K562 (cell line): Measurements from ENCODE around the gene INHA. TPM values are rescaled to one million over a fixed set of nuclear protein-coding genes. Genes with fewer than 3 reads are reported as not detected.

ENCODE experiments used
- ATAC-seq: fragments of 200-7000 bp; cut with Tn5 transposase; 3 replicates; pipeline ENCODE4 v1.9.1; 2020; ENCODE audit warnings: moderate library complexity
- BruUV-seq: library from RNA; stranded (reverse); fragments of 400-500 nt; replicated peaks from 2 replicates; lab custom pipeline; 2021; lab: Mats Ljungman, UMichigan
- CTCF ChIA-PET: fragments of 300-600 bp; formaldehyde crosslinking; extraction: SDS; loops from one replicate; lab custom pipeline; 2021; ENCODE audit warnings: low intra/inter-chr PET ratio; lab: Yijun Ruan, JAX
- POLR2A ChIA-PET: fragments of 300-600, 350-650 bp; sonication (Branson Sonifier 250); formaldehyde crosslinking; extraction: SDS; loops from one replicate; lab custom pipeline; 2021; ENCODE audit warnings: antibody characterized with exemption, inconsistent platforms; lab: Yijun Ruan, JAX
- DNase-seq, 4 experiments: peaks; one replicate each; pipeline versions ENCODE4 v3.0.0 to v3.0.0-alpha.2; 2011 to 2018; ENCODE audit warnings: low spot score in 3 of 4, mixed read lengths in 3 of 4; ENCODE audit errors: extremely low read depth in 1 of 4
- FAIRE-seq: peaks from 2 replicates; lab custom pipeline; 2011; peaks lifted over from hg19 to GRCh38; lab: Jason Lieb, UNC
- H2AFZ ChIP-seq: 2 replicates; pipeline ENCODE4 v1.6.0; 2011; ENCODE audit warnings: low read depth, low read length, control low read depth, inconsistent platforms
- H3K27ac ChIP-seq: fragments of 200-600 bp; 3 replicates; pipeline ENCODE4 v1.8.0; 2011; ENCODE audit warnings: low read depth, mild to moderate bottlenecking, control low read depth, inconsistent platforms, low read length, moderate library complexity, mixed read lengths; ENCODE audit errors: extremely low read depth
- H3K27me3 ChIP-seq, 2 experiments: fragments of 300-600 bp in 1 of 2; 2 replicates in 1 of 2; 3 replicates in 1 of 2; pipeline versions ENCODE4 v1.6.0 to v1.8.0; 2011; ENCODE audit warnings: inconsistent platforms in 2 of 2, low read length in 2 of 2, mild to moderate bottlenecking in 1 of 2, mixed read lengths in 1 of 2, moderate library complexity in 1 of 2; ENCODE audit not compliant: control insufficient read depth in 2 of 2, insufficient read depth in 2 of 2
- H3K36me3 ChIP-seq: fragments of 300-600 bp; 3 replicates; pipeline ENCODE4 v1.8.0; 2011; ENCODE audit warnings: mild to moderate bottlenecking, low read length, inconsistent platforms; ENCODE audit not compliant: control insufficient read depth, insufficient read depth
- H3K4me1 ChIP-seq, 2 experiments: fragments of 200-600 bp in 1 of 2; replicated peaks in 1 of 2; 2 replicates in 1 of 2; 3 replicates in 1 of 2; pipeline versions ENCODE4 v1.5.1 to v1.8.0; 2011; ENCODE audit warnings: inconsistent platforms in 2 of 2, low read length in 2 of 2, mild to moderate bottlenecking in 1 of 2, mixed read lengths in 1 of 2, moderate library complexity in 1 of 2; ENCODE audit not compliant: control insufficient read depth in 2 of 2, insufficient read depth in 2 of 2
- H3K4me2 ChIP-seq: 2 replicates; pipeline ENCODE4 v1.6.1; 2011; ENCODE audit warnings: low read length, control low read depth, inconsistent platforms, mixed read lengths; ENCODE audit not compliant: insufficient read depth
- H3K4me3 ChIP-seq: fragments of 200-600 bp; sonication (generic), shearing (Covaris generic); 2 replicates; pipeline ENCODE4 v1.5.1; 2016; ENCODE audit warnings: control low read depth, inconsistent platforms
- H3K79me2 ChIP-seq: fragments of 200-600 bp; 3 replicates; pipeline ENCODE4 v1.8.0; 2011; ENCODE audit warnings: low read length, inconsistent platforms; ENCODE audit not compliant: control insufficient read depth, insufficient read depth
- H3K9ac ChIP-seq, 2 experiments: 2 replicates each; pipeline versions ENCODE4 v1.6.0 to v1.6.1; 2011; ENCODE audit warnings: low read depth in 2 of 2, low read length in 2 of 2, control low read depth in 1 of 2, inconsistent platforms in 1 of 2, mild to moderate bottlenecking in 1 of 2, mixed read lengths in 1 of 2; ENCODE audit not compliant: insufficient read depth in 1 of 2
- H3K9me1 ChIP-seq: one replicate; pipeline ENCODE4 v1.6.0; 2011; ENCODE audit warnings: inconsistent platforms, mild to moderate bottlenecking, low read length, moderate library complexity; ENCODE audit not compliant: control insufficient read depth, insufficient read depth
- H3K9me3 ChIP-seq: replicated peaks from 2 replicates; pipeline ENCODE4 v1.5.1; 2011; ENCODE audit warnings: low read depth, low read length, inconsistent platforms; ENCODE audit not compliant: control insufficient read depth, insufficient read depth
- H4K20me1 ChIP-seq: replicated peaks from 2 replicates; pipeline ENCODE4 v1.6.1; 2011; ENCODE audit warnings: low read length, inconsistent platforms, mixed read lengths; ENCODE audit not compliant: control insufficient read depth, insufficient read depth
- DDX20 ChIP-seq: fragments of 450-650 bp; IDR thresholded peaks from 2 replicates; pipeline ENCODE4 v1.6.1; 2016; ENCODE audit warnings: missing genetic modification characterization, low read depth, mild to moderate bottlenecking, missing compliant biosample characterization, moderate library complexity
- EGR1 ChIP-seq: fragments of 450-650 bp; conservative IDR thresholded peaks from 2 replicates; pipeline ENCODE4 v1.6.1; 2017; ENCODE audit warnings: mild to moderate bottlenecking
- KLF13 ChIP-seq: fragments of 450-650 bp; IDR thresholded peaks from 2 replicates; pipeline ENCODE4 v1.6.1; 2016; ENCODE audit warnings: missing genetic modification characterization, low read depth, mild to moderate bottlenecking, missing compliant biosample characterization, moderate library complexity, borderline replicate concordance
- RREB1 ChIP-seq: fragments of 250-450 bp; sonication (Bioruptor Pico); IDR thresholded peaks from 2 replicates; pipeline ENCODE4 v1.4.0; 2020
- WGBS: fragments of 100-300 bp; shearing (Covaris generic); methylation state at CpG from one replicate; pipeline ENCODE4 v1.1.6; 2016; ENCODE audit warnings: low coverage, mixed read lengths; ENCODE audit not compliant: insufficient coverage; ENCODE audit errors: missing lambda C conversion rate; 5-methylcytosine and 5-hydroxymethylcytosine counted together
- in situ Hi-C: fragments of 300-500 bp; cut with MboI; formaldehyde crosslinking; loops from 4 replicates; pipeline ENCODE4 v1.15.0; 2018; ENCODE audit warnings: inconsistent platforms, mixed read lengths
- intact Hi-C: fragments of 100-400 bp; cut with micrococcal nuclease; formaldehyde crosslinking; loops from 2 replicates; pipeline ENCODE4 v1.14.2; 2022
- polyA plus RNA-seq, 8 experiments: library from polyadenylated mRNA; depleted of rRNA in 4 of 8; stranded (reverse) in 5 of 8; unstranded in 3 of 8; fragments of >200 nt; fragmentation: Nextera tagmentation in 2 of 8; fragmentation: Illumina TruSeq in 1 of 8; extraction: Ambion mirVana in 2 of 8; extraction: Trizol in 1 of 8; gene quantifications; 2 replicates each; pipeline versions ENCODE4 v1.2.1 to v1.2.3, GENCODE V29; 2011 to 2014; ENCODE audit warnings: inconsistent platforms in 1 of 8, missing spikeins in 1 of 8
- total RNA-seq, 7 experiments: library from RNA; depleted of rRNA in 6 of 7; stranded (reverse); fragments of >200 nt in 6 of 7; fragmentation: Illumina TruSeq in 2 of 7; extraction: Trizol in 2 of 7; gene quantifications; 2 replicates each; pipeline versions ENCODE4 v1.2.1 to v1.2.3, GENCODE V29; 2011 to 2021; ENCODE audit warnings: low replicate concordance in 1 of 7

Gene INHA
- total and polyA plus RNA-seq, 9 of the 15 experiments (the other 6 are each of a cell fraction or from before 2014, with no cell fraction given), result 0.07 to 1.9 (median 0.40) TPM

- no peak for TF ChIP-seq DDX20 (tag)
- no peak for TF ChIP-seq KLF13 (tag)
- no peak for TF ChIP-seq RREB1 (CRISPR knock-in tag)
- TF ChIP-seq EGR1, result peak; percentile 59
- Histone ChIP-seq H4K20me1 (peaks cover 18% of the 10 kb centered on the region; the same call in 1 of the 2 replicates), H3K27me3 (no peaks in the 10 kb centered on the region), H3K27ac (no peak overlapping the region), H3K4me3 (no peak overlapping the region), H3K79me2 (peaks cover 19% of the 10 kb centered on the region), H3K9me3 (no peaks in the 10 kb centered on the region), H3K4me2 (no peak overlapping the region), H3K36me3 (peaks cover 61% of the 10 kb centered on the region; the same call in 2 of the 3 replicates), H2AFZ (no peak overlapping the region), H3K9ac (peak overlapping the region in 1 of 2 experiments; percentile 58; a peak in 1 of 4 replicates), H3K9me1 (no peaks in the 10 kb centered on the region), H3K4me1 (peaks cover 0 to 55% of the 10 kb centered on the region in 2 experiments; a peak in 3 of 5 replicates)
- in situ Hi-C loops (no loop called here), intact Hi-C loops (no loop called here)
- no peak for ATAC-seq
- no peak for FAIRE-seq
- no TSS peak for BruUV-seq
- ChIA-PET POLR2A (interaction anchor here (0.6 to 1.0 kb wide), 4 partner anchors 15 to 106 kb away, joined by 3 to 4 read pairs (median 3); no protein-coding TSS in a partner anchor), CTCF (no interaction called here)
- 57% methylated on average over 4 of the region's 9 CpGs for WGBS
- no peak for DNase-seq
Measured at GRCh38 chr2:219536967-219537366, 35.1 kb upstream of the INHA start.
